GM10266 (cell line): ENCODE measurements around the gene KCND3.

Experiments used
- DNase-seq: peaks from one replicate; pipeline ENCODE4 v3.0.0; 2012; ENCODE audit errors: extremely low spot score
- TF ChIP-seq, protein P1 (sequence below): IDR thresholded peaks from 2 replicates; pipeline ENCODE4 v1.5.1; 2012; ENCODE audit warnings: mild to moderate bottlenecking, low read depth; ENCODE audit not compliant: control insufficient read depth, insufficient read depth; ENCODE audit errors: missing control alignments

KCND3 gene

DNA sequence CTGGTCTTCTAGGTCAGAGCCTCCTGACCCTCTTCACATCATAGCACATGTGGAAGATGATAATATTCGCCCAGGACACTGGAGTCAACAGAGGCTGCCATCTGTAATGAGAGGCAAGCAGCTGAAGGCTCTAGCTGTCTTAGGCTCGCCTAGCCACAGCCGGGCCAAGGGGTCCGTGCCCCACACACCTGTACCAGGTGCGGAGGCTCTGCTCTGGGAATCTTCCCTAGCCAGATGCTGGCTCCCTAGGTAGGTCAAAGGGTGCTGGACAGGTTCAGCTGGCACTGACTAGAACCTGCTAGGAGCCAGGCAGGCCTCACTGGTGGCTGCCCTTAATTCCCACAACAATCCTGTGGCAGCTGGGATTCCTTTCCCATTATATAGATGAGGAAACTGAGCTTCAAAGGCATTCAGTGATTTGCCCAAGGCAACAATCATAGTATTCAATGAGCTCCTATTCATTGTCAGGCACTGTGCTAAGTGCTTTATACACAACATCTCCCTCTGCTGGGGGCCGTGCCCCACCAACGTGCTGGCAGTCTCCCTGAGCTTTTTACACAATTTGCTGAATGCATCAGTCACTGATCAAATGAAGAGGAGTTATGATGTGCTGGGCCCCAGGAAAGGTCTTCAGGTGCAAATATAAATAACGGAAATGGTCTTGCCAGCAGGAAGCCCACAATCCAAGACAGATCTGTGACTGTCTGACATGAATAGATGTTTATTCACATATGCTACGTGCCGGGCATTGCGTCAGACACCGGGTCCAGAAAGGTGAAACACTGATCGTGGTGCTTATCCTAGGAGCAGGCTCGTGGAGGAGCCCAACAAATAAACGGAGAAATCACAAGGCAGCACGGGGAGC lies 175.8 kb downstream of the KCND3 start:
- no peak for DNase-seq
- TF ChIP-seq, protein P1, sequence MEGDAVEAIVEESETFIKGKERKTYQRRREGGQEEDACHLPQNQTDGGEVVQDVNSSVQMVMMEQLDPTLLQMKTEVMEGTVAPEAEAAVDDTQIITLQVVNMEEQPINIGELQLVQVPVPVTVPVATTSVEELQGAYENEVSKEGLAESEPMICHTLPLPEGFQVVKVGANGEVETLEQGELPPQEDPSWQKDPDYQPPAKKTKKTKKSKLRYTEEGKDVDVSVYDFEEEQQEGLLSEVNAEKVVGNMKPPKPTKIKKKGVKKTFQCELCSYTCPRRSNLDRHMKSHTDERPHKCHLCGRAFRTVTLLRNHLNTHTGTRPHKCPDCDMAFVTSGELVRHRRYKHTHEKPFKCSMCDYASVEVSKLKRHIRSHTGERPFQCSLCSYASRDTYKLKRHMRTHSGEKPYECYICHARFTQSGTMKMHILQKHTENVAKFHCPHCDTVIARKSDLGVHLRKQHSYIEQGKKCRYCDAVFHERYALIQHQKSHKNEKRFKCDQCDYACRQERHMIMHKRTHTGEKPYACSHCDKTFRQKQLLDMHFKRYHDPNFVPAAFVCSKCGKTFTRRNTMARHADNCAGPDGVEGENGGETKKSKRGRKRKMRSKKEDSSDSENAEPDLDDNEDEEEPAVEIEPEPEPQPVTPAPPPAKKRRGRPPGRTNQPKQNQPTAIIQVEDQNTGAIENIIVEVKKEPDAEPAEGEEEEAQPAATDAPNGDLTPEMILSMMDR = no peak

DNA sequence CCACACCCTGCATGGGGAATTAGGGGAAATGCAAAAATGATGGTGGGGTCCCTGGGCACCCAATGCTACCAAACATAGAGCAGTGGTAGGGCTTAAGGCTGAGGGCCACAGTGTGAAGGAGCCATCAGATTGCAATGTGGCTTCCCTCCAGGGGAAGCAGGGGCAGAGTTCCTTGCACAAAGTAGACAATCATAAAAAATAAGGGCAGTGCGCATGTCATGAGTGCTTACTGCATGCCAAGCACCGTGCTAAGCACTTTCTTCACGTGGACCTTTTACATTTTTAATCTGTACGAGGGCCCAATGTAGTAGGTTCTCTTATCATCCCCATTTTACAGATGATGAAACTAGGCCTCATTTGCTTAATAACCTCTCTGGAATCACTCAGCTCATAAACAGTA lies 177.2 kb downstream of the KCND3 start:
- TF ChIP-seq, protein P1 = no peak

DNA sequence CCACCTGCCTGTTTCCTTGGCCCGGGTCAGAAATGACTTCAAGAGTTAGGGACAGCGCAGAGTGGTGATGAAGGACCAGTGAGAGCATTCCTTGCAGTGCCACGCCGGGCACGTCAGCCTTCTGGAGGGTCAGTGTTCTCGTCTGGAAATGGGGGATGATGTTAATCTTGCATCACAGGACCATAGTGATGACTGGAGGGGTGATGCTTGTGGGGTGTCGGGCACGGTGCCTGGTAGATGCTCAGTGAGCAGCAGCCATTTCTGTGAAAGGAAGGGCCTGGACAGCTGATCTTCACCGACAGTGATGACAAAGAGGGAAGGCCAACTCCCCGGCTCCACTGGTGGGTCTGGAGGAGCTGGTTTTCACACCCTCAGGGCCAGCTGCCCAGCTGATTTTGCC lies 177.6 kb downstream of the KCND3 start:
- TF ChIP-seq, protein P1 = no peak
- DNase-seq = no peak

More for the DNA sequence above, 177.2 kb downstream of the KCND3 start:
- no peak for DNase-seq

DNA sequence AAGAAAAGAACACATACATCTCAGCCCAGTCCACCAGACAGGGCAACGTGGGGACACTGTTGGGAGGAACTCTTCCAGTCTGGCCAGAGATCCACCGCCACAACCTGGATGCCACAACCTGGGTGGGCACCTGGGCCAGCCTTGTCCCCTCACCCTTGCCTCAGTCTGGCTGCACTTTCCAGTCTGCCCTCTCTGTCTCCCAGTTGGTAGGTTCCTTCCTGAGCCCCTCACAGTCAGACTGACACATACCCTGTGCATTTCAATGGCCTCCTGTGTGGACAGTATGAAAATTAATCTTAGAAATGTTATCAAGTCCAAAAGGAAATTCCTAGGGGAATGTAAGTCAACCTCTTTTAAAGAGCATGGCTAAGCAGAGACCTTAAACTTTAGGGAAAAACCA lies 184.2 kb downstream of the KCND3 start:
- DNase-seq = no peak
- TF ChIP-seq, protein P1 = no peak

DNA sequence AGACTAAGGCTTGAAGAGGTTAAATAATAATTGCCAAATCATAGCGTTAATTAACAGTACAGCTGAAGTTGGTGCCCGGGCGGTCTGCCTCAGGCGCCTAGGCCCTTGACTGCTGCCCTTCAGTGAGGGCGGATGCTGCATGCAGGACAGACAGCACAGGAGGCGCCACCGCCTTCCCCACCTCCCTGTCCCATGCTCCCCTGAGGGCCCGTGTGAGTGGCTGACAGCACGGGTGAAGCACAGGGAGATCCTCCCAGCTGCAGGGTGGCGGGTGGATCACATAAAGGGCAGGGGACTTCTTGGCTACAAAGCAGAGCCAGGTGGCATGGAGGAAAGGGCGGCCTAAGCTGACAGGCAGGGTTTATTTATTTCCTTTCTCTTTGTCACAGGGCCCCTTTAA lies 184.7 kb downstream of the KCND3 start:
- no peak for DNase-seq
- TF ChIP-seq, protein P1 = no peak

DNA sequence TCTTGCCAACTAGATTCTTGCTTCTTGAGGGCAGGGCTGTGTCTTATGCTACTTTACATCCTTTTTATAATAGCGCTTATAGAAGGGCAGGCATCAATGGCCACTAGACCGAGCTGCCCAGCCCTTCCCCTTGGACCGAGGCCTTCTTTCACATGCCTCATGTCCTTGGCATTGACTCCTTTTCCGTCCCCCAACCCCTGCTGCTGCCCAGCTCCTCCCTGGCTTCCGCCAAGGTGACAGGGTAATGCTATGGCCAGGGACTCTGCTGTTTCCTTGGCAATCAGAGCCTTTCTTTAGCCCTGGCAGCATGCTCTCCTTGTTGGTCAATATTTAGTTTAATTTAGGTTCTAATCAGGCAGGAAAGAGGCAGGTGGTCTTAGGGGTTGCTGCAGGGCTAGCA lies 185.5 kb downstream of the KCND3 start:
- no peak for DNase-seq
- TF ChIP-seq, protein P1 = no peak

DNA sequence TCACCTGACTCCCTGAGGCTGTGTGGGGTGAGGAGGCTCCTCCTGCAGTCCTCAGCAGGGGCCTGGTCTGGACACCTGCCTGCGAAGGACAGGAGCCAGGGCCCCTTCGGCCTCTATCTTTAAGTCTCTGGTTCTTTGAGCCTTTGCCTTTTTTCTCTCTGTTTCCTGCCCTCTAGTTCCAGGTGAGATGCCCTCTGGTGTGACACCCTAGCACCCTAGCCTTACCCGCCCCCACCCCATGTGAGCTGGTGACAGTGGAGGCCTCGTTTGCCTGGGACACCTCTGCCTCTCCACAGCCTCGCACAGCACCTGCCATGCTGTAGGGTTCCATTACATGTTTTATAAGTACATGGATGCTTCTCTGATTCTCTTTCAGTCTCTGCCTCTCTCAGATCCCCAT lies 186.5 kb downstream of the KCND3 start:
- TF ChIP-seq, protein P1 = no peak
- no peak for DNase-seq
